Measurements from ENCODE around the gene SLC22A16. TPM values are rescaled to one million over a fixed set of nuclear protein-coding genes. Genes with fewer than 3 reads are reported as not detected.

The SLC22A16 gene
- total RNA-seq, 5 donors from 2014 or later (not counting 1 experiment from before 2014, with no cell fraction given): not detected

- Mint-ChIP-seq H3K27ac (no peak overlapping the region), H3K9me3 (peaks cover 0 to 5% (median 0%) of the 10 kb centered on the region in 3 donors), H3K4me3 (no peak overlapping the region), H3K27me3 (peaks cover 6 to 17% of the 10 kb centered on the region in 2 donors), H3K4me1 (no peaks in the 10 kb centered on the region), H3K36me3 (no peaks in the 10 kb centered on the region)
- POLR2A ChIA-PET: no interaction called here
- Histone ChIP-seq H3K4me1 (ENCODE audit: control insufficient read depth in 1 of 2, extremely low read depth in 1 of 2, insufficient read depth in 2 of 2, low read length in 2 of 2) (no peaks in the 10 kb centered on the region), H3K27ac (ENCODE audit: low read length) (no peak overlapping the region), H3K9me3 (no peaks in the 10 kb centered on the region), H3K4me3 (ENCODE audit: control insufficient read depth in 1 of 2, extremely low read depth in 1 of 2, low read length in 1 of 2) (no peak overlapping the region), H3K36me3 (ENCODE audit: control insufficient read depth in 2 of 2, extremely low read depth in 1 of 2, insufficient read depth in 1 of 2, low read length in 1 of 2) (no peaks in the 10 kb centered on the region), H3K27me3 (replicated peaks in 1 of 2; ENCODE audit: control insufficient read depth in 2 of 2, extremely low read depth in 1 of 2, insufficient read depth in 2 of 2, low read length in 1 of 2) (peaks cover 0 to 12% of the 10 kb centered on the region in 2 experiments)
- ATAC-seq (replicated peaks in 1 of 4) (no peak), DNase-seq (no peak)
- CTCF ChIA-PET: no interaction called here
- 75% methylated on average over 2 of the region's 4 CpGs for WGBS (ENCODE audit: insufficient coverage)
Measured at GRCh38 chr6:110430741-110431140, 45.7 kb downstream of the SLC22A16 start.

GRCh38 chr6:110430236-110430635 lies 46.2 kb downstream of the SLC22A16 start:
- no peak overlapping the region for H3K4me3 Mint-ChIP-seq
- ATAC-seq (replicated peaks in 1 of 4) (no peak), DNase-seq (no peak)
- peaks cover 0 to 12% of the 10 kb centered on the region in 2 experiments for H3K27me3 ChIP-seq (replicated peaks in 1 of 2; ENCODE audit: control insufficient read depth in 2 of 2, extremely low read depth in 1 of 2, insufficient read depth in 2 of 2, low read length in 1 of 2)
- no peak overlapping the region for H3K27ac ChIP-seq (ENCODE audit: low read length)
- 79% methylated on average over 2 of the region's 5 CpGs for WGBS (ENCODE audit: insufficient coverage)
- no peaks in the 10 kb centered on the region for H3K4me1 Mint-ChIP-seq
- no peak overlapping the region for H3K4me3 ChIP-seq (ENCODE audit: control insufficient read depth in 1 of 2, extremely low read depth in 1 of 2, low read length in 1 of 2)
- no peaks in the 10 kb centered on the region for H3K36me3 Mint-ChIP-seq
- no peaks in the 10 kb centered on the region for H3K9me3 ChIP-seq
- no peaks in the 10 kb centered on the region for H3K36me3 ChIP-seq (ENCODE audit: control insufficient read depth in 2 of 2, extremely low read depth in 1 of 2, insufficient read depth in 1 of 2, low read length in 1 of 2)
- ChIA-PET POLR2A (no interaction called here), CTCF (no interaction called here)
- peaks cover 6 to 18% of the 10 kb centered on the region in 2 donors for H3K27me3 Mint-ChIP-seq
- H3K4me1 ChIP-seq (ENCODE audit: control insufficient read depth in 1 of 2, extremely low read depth in 1 of 2, insufficient read depth in 2 of 2, low read length in 2 of 2): no peaks in the 10 kb centered on the region
- peaks cover 0 to 3% (median 0%) of the 10 kb centered on the region in 3 donors for H3K9me3 Mint-ChIP-seq
- no peak overlapping the region for H3K27ac Mint-ChIP-seq

DNA sequence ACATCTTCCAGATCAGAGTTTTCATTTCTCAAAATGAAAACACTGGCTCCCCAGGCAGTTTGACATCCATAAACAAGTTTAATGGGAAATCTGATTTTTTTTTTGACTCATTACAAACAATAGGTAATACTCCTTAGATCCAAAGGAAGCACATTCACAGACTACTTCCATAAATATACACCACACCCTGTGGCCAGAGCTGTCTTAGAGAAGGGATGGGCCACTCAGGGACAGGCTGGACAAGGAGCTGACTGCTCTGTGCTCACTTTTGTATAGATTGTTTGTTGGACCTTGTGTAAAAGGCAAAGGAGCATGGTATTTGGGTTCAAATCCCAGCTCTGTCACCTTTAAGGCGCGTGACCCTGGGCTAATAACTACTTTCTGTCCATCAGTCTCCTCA lies 48.3 kb downstream of the SLC22A16 start:
- no peak for ATAC-seq (replicated peaks in 1 of 4)
- Histone ChIP-seq H3K9me3 (no peaks in the 10 kb centered on the region), H3K27ac (ENCODE audit: low read length) (no peak overlapping the region), H3K27me3 (replicated peaks in 1 of 2; ENCODE audit: control insufficient read depth in 2 of 2, extremely low read depth in 1 of 2, insufficient read depth in 2 of 2, low read length in 1 of 2) (peaks cover 0 to 7% of the 10 kb centered on the region in 2 experiments), H3K36me3 (ENCODE audit: control insufficient read depth in 2 of 2, extremely low read depth in 1 of 2, insufficient read depth in 1 of 2, low read length in 1 of 2) (no peaks in the 10 kb centered on the region), H3K4me3 (ENCODE audit: control insufficient read depth in 1 of 2, extremely low read depth in 1 of 2, low read length in 1 of 2) (no peak overlapping the region), H3K4me1 (ENCODE audit: control insufficient read depth in 1 of 2, extremely low read depth in 1 of 2, insufficient read depth in 2 of 2, low read length in 2 of 2) (no peaks in the 10 kb centered on the region)
- Mint-ChIP-seq H3K4me3 (no peak overlapping the region), H3K27ac (no peak overlapping the region), H3K4me1 (no peaks in the 10 kb centered on the region), H3K36me3 (no peaks in the 10 kb centered on the region), H3K27me3 (peaks cover 9 to 30% of the 10 kb centered on the region in 2 donors), H3K9me3 (no peaks in the 10 kb centered on the region)
- CTCF ChIA-PET: no interaction called here
- no peak for DNase-seq
- POLR2A ChIA-PET: interaction anchor here in 1 of 2 donors (0.8 kb wide), 1 partner anchor 561 kb away, joined by 6 read pairs; no protein-coding TSS in a partner anchor
- no CpG with 5 or more reads among the region's 2 CpGs for WGBS (ENCODE audit: insufficient coverage)

GRCh38 chr6:110425816-110426215 lies 50.6 kb downstream of the SLC22A16 start:
- Mint-ChIP-seq H3K9me3 (peaks cover 0 to 10% (median 7%) of the 10 kb centered on the region in 3 donors), H3K36me3 (peaks cover 6% of the 10 kb centered on the region), H3K27ac (no peak overlapping the region), H3K4me3 (no peak overlapping the region), H3K4me1 (no peaks in the 10 kb centered on the region), H3K27me3 (peaks cover 21 to 38% of the 10 kb centered on the region in 2 donors)
- H3K4me1 ChIP-seq (ENCODE audit: control insufficient read depth in 1 of 2, extremely low read depth in 1 of 2, insufficient read depth in 2 of 2, low read length in 2 of 2): no peaks in the 10 kb centered on the region
- ChIA-PET CTCF (no interaction called here), POLR2A (no interaction called here)
- no peak overlapping the region for H3K4me3 ChIP-seq (ENCODE audit: control insufficient read depth in 1 of 2, extremely low read depth in 1 of 2, low read length in 1 of 2)
- 87% methylated on average over 3 of the region's 5 CpGs for WGBS (ENCODE audit: insufficient coverage)
- H3K27me3 ChIP-seq (replicated peaks in 1 of 2; ENCODE audit: control insufficient read depth in 2 of 2, extremely low read depth in 1 of 2, insufficient read depth in 2 of 2, low read length in 1 of 2): peaks cover 0 to 16% of the 10 kb centered on the region in 2 experiments
- H3K9me3 ChIP-seq: no peaks in the 10 kb centered on the region
- H3K36me3 ChIP-seq (ENCODE audit: control insufficient read depth in 2 of 2, extremely low read depth in 1 of 2, insufficient read depth in 1 of 2, low read length in 1 of 2): no peaks in the 10 kb centered on the region
- DNase-seq (no peak), ATAC-seq (replicated peaks in 1 of 4) (no peak)
- H3K27ac ChIP-seq (ENCODE audit: low read length): no peak overlapping the region

- CTCF ChIA-PET: no interaction called here
- Histone ChIP-seq H3K36me3 (ENCODE audit: control insufficient read depth in 2 of 2, extremely low read depth in 1 of 2, insufficient read depth in 1 of 2, low read length in 1 of 2) (no peaks in the 10 kb centered on the region), H3K4me1 (ENCODE audit: control insufficient read depth in 1 of 2, extremely low read depth in 1 of 2, insufficient read depth in 2 of 2, low read length in 2 of 2) (no peaks in the 10 kb centered on the region), H3K9me3 (no peaks in the 10 kb centered on the region), H3K27me3 (replicated peaks in 1 of 2; ENCODE audit: control insufficient read depth in 2 of 2, extremely low read depth in 1 of 2, insufficient read depth in 2 of 2, low read length in 1 of 2) (peaks cover 0 to 15% of the 10 kb centered on the region in 2 experiments), H3K4me3 (ENCODE audit: control insufficient read depth in 1 of 2, extremely low read depth in 1 of 2, low read length in 1 of 2) (no peak overlapping the region), H3K27ac (ENCODE audit: low read length) (no peak overlapping the region)
- Mint-ChIP-seq H3K27me3 (peaks cover 25 to 28% of the 10 kb centered on the region in 2 donors), H3K36me3 (peaks cover 6% of the 10 kb centered on the region), H3K4me3 (no peak overlapping the region), H3K4me1 (no peaks in the 10 kb centered on the region), H3K27ac (no peak overlapping the region), H3K9me3 (peaks cover 0 to 10% (median 7%) of the 10 kb centered on the region in 3 donors)
- DNase-seq (no peak), ATAC-seq (replicated peaks in 1 of 4) (no peak)
- POLR2A ChIA-PET: no interaction called here
Measured at GRCh38 chr6:110422444-110422822, 54.0 kb downstream of the SLC22A16 start.

GRCh38 chr6:110421749-110422443 lies 54.5 kb downstream of the SLC22A16 start:
- Histone ChIP-seq H3K36me3 (ENCODE audit: control insufficient read depth in 2 of 2, extremely low read depth in 1 of 2, insufficient read depth in 1 of 2, low read length in 1 of 2) (no peaks in the 10 kb centered on the region), H3K27ac (ENCODE audit: low read length) (no peak overlapping the region), H3K4me3 (ENCODE audit: control insufficient read depth in 1 of 2, extremely low read depth in 1 of 2, low read length in 1 of 2) (no peak overlapping the region), H3K4me1 (ENCODE audit: control insufficient read depth in 1 of 2, extremely low read depth in 1 of 2, insufficient read depth in 2 of 2, low read length in 2 of 2) (no peaks in the 10 kb centered on the region), H3K9me3 (no peaks in the 10 kb centered on the region), H3K27me3 (replicated peaks in 1 of 2; ENCODE audit: control insufficient read depth in 2 of 2, extremely low read depth in 1 of 2, insufficient read depth in 2 of 2, low read length in 1 of 2) (peaks cover 0 to 14% of the 10 kb centered on the region in 2 experiments)
- Mint-ChIP-seq H3K4me1 (no peaks in the 10 kb centered on the region), H3K4me3 (no peak overlapping the region), H3K27me3 (peaks cover 25 to 28% of the 10 kb centered on the region in 2 donors), H3K36me3 (peaks cover 6% of the 10 kb centered on the region), H3K27ac (no peak overlapping the region), H3K9me3 (peaks cover 0 to 10% (median 7%) of the 10 kb centered on the region in 3 donors)
- ChIA-PET CTCF (no interaction called here), POLR2A (no interaction called here)
- no CpG with 5 or more reads among the region's 4 CpGs for WGBS (ENCODE audit: insufficient coverage)
- DNase-seq (peak in 1 of 35 experiments; percentile 5), ATAC-seq (replicated peaks in 1 of 4) (no peak)
